GM12873 (cell line): ENCODE data around the gene ZNF544.

ENCODE experiments used
- CTCF ChIP-seq: IDR thresholded peaks from 2 replicates; pipeline ENCODE4 v1.5.1; 2012; ENCODE audit warnings: low read depth, mild to moderate bottlenecking, moderate library complexity, low read length, control low read depth; ENCODE audit not compliant: insufficient read depth; ENCODE audit errors: missing control alignments

The ZNF544 gene

GRCh38 chr19:58203814-58204475 is 24.8 kb upstream of the ZNF544 start:
- TF ChIP-seq CTCF: no peak

DNA sequence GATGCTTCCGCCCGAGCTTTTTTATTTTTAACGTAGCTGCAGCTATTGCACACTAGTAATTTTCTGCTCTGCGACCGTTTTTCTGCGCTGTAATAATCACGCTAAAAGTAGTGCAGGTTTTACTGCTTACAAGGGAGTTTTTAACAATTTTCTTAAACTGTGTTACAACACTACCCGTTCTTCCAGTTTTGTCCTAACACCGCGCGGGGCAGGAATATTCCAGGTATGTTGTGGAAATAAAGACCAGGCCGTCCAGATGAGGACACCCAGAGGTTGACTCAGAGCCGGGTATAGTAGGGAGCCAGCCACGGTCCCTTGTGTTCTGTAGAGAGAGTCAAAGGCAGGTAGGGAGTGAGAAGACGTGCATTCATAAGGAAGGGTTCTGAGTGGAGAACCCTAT is 24.1 kb upstream of the ZNF544 start:
- TF ChIP-seq CTCF: no peak

GRCh38 chr19:58209577-58209976 is 19.1 kb upstream of the ZNF544 start:
- no peak for TF ChIP-seq CTCF

DNA sequence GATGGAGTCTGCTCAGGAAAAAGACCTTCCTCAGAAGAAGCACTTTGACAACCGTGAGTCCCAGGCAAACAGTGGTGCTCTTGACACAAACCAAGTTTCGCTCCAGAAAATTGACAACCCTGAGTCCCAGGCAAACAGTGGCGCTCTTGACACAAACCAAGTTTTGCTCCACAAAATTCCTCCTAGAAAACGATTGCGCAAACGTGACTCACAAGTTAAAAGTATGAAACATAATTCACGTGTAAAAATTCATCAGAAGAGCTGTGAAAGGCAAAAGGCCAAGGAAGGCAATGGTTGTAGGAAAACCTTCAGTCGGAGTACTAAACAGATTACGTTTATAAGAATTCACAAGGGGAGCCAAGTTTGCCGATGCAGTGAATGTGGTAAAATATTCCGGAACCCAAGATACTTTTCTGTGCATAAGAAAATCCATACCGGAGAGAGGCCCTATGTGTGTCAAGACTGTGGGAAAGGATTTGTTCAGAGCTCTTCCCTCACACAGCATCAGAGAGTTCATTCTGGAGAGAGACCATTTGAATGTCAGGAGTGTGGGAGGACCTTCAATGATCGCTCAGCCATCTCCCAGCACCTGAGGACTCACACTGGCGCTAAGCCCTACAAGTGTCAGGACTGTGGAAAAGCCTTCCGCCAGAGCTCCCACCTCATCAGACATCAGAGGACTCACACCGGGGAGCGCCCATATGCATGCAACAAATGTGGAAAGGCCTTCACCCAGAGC is 16.2 kb upstream of the ZNF544 start:
- no peak for TF ChIP-seq CTCF

- no peak for TF ChIP-seq CTCF
Measured at GRCh38 chr19:58213075-58213369, 15.7 kb upstream of the ZNF544 start.

GRCh38 chr19:58217069-58217481 is 11.6 kb upstream of the ZNF544 start:
- TF ChIP-seq CTCF: no peak

GRCh38 chr19:58217607-58218391 is 10.9 kb upstream of the ZNF544 start:
- TF ChIP-seq CTCF: no peak
